Esophagus squamous epithelium (tissue), 4 donors: ENCODE results near the gene KRT80.

Experiments
- POLR2A ChIP-seq, 4 donors: fragments of 450-650 bp; IDR thresholded peaks; one replicate each; pipeline ENCODE4 v1.6.1; 2017; ENCODE audit warnings: antibody characterized with exemption in 4 of 4, mild to moderate bottlenecking in 4 of 4, moderate library complexity in 3 of 4
- TF ChIP-seq, protein P1 (sequence below), 6 experiments: fragments of 450-650 bp in 4 of 6; fragments of 200-600 bp in 2 of 6; sonication (generic) in 2 of 6; IDR thresholded peaks; one replicate each; pipeline ENCODE4 v1.5.1; 2016 to 2019; ENCODE audit warnings: antibody characterized with exemption in 6 of 6, mild to moderate bottlenecking in 4 of 6, moderate library complexity in 4 of 6

DNA sequence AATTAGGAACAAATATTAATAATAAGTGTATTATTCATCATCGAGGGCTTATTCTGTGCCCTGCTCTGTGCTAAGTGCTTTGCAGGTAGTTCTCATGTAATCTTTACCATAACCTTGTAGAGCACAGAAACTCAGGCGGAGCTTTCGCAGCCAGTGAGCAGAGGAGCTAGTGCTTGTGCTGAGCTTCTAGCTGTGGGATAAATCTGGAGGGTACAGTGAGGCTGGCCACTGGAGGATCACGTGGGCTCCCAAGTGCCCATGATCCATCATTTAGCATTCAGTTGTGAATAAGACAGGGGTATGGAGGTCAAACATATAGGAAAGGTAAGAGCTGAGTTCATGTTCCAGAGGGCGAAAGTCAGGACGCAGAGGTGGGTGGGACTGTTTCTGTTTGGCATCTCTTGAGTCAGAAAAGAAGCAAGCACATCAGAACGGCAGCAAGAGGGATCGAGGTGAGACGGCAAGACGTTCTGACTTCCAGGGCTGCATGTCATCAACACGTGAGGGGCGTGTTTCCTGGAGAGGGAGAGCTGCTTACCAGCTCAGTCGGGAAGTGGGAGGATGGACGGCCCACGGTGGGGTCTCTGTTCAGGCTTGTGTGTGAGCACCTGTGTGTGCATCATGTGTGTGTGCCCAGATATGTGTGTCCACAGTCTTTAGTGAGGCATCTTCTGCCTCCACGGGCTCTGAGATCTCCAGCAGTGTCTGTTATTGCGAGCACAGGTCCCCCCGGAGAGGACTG lies 16.8 kb upstream of the KRT80 start:
- TF ChIP-seq, protein P1, sequence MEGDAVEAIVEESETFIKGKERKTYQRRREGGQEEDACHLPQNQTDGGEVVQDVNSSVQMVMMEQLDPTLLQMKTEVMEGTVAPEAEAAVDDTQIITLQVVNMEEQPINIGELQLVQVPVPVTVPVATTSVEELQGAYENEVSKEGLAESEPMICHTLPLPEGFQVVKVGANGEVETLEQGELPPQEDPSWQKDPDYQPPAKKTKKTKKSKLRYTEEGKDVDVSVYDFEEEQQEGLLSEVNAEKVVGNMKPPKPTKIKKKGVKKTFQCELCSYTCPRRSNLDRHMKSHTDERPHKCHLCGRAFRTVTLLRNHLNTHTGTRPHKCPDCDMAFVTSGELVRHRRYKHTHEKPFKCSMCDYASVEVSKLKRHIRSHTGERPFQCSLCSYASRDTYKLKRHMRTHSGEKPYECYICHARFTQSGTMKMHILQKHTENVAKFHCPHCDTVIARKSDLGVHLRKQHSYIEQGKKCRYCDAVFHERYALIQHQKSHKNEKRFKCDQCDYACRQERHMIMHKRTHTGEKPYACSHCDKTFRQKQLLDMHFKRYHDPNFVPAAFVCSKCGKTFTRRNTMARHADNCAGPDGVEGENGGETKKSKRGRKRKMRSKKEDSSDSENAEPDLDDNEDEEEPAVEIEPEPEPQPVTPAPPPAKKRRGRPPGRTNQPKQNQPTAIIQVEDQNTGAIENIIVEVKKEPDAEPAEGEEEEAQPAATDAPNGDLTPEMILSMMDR (IDR thresholded peaks at IDR 0.05) = no peak
- TF ChIP-seq POLR2A (IDR thresholded peaks at IDR 0.05) = no peak
